Mammary epithelial cell (primary cell): ENCODE results near the gene AGER.

Experiments used
- EZH2 ChIP-seq: IDR thresholded peaks from 2 replicates; pipeline ENCODE4 v1.6.1; 2012; ENCODE audit warnings: low read length, inconsistent platforms, borderline replicate concordance
- TF ChIP-seq, protein P1 (sequence below), 2 donors: IDR thresholded peaks in 1 of 2; conservative IDR thresholded peaks in 1 of 2; 2 replicates each; pipeline ENCODE4 v1.5.1; 2011 to 2012; ENCODE audit warnings: inconsistent platforms in 2 of 2, low read length in 2 of 2, mild to moderate bottlenecking in 2 of 2, control low read depth in 1 of 2, low read depth in 1 of 2; ENCODE audit not compliant: insufficient read depth in 1 of 2; ENCODE audit errors: extremely low read depth in 1 of 2

DNA sequence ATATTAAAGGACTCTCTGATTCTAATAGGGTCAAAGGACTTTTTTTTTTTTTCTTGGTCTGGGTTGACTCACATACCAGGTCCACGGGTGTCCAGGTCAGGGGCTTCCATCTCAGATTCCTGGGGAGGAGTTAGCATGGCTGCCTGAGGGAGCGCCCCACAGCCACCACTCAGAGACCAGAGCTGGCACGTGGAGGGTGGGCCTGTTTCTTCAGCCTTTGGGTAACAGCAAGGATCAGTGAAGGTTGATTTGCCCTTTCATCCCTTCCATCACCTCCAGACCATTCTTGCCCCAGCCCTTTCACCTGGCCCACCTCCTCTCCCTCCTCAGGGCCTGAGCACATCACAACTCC, 14.3 kb upstream of the AGER start:
- TF ChIP-seq, protein P1, sequence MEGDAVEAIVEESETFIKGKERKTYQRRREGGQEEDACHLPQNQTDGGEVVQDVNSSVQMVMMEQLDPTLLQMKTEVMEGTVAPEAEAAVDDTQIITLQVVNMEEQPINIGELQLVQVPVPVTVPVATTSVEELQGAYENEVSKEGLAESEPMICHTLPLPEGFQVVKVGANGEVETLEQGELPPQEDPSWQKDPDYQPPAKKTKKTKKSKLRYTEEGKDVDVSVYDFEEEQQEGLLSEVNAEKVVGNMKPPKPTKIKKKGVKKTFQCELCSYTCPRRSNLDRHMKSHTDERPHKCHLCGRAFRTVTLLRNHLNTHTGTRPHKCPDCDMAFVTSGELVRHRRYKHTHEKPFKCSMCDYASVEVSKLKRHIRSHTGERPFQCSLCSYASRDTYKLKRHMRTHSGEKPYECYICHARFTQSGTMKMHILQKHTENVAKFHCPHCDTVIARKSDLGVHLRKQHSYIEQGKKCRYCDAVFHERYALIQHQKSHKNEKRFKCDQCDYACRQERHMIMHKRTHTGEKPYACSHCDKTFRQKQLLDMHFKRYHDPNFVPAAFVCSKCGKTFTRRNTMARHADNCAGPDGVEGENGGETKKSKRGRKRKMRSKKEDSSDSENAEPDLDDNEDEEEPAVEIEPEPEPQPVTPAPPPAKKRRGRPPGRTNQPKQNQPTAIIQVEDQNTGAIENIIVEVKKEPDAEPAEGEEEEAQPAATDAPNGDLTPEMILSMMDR (conservative IDR thresholded peaks at IDR 0.05 in 1 of 2, IDR thresholded peaks at IDR 0.05 in 1 of 2; ENCODE audit: extremely low read depth in 1 of 2, insufficient read depth in 1 of 2, low read depth in 1 of 2, low read length in 2 of 2), result no peak
- TF ChIP-seq EZH2, result no peak
